Sigmoid colon (tissue), 7 donors: ENCODE measurements around the gene AFF4. TPM values are rescaled to one million over a fixed set of nuclear protein-coding genes. Genes with fewer than 3 reads are reported as not detected.

Experiments
- DNase-seq: peaks from one replicate; pipeline ENCODE4 v3.0.0-alpha.2; 2019
- H3K27ac ChIP-seq, 4 donors: fragments of 200-600 bp; sonication (generic); one replicate each; pipeline ENCODE4 v1.5.1; 2016 to 2019; ENCODE audit warnings: mild to moderate bottlenecking in 1 of 4
- H3K27me3 ChIP-seq, 3 donors: fragments of 200-600 bp; sonication (generic); one replicate each; pipeline ENCODE4 v1.5.1; 2019; ENCODE audit warnings: mild to moderate bottlenecking in 1 of 3
- H3K36me3 ChIP-seq, 4 donors: fragments of 200-600 bp; sonication (generic); one replicate each; pipeline ENCODE4 v1.5.1; 2016 to 2019
- H3K4me1 ChIP-seq, 4 donors: fragments of 200-600 bp; sonication (generic); one replicate each; pipeline ENCODE4 v1.5.1; 2017 to 2019
- H3K4me3 ChIP-seq, 4 donors: fragments of 200-600 bp; sonication (generic); one replicate each; pipeline ENCODE4 v1.5.1; 2017 to 2019; ENCODE audit warnings: mild to moderate bottlenecking in 2 of 4, moderate library complexity in 1 of 4
- H3K9me3 ChIP-seq, 4 donors: fragments of 200-600 bp in 3 of 4; sonication (generic) in 3 of 4; one replicate each; pipeline versions ENCODE4 v1.5.1 to v1.6.1; 2013 to 2019
- EP300 ChIP-seq, 4 donors: sonication (generic); formaldehyde crosslinking; IDR thresholded peaks; one replicate each; pipeline ENCODE4 v1.6.1; 2017; ENCODE audit warnings: antibody characterized with exemption in 4 of 4
- POLR2A ChIP-seq, 2 donors: fragments of 450-650 bp; IDR thresholded peaks; one replicate each; pipeline ENCODE4 v1.6.1; 2016; ENCODE audit warnings: antibody characterized with exemption in 2 of 2, mild to moderate bottlenecking in 2 of 2, moderate library complexity in 2 of 2
- POLR2AphosphoS5 ChIP-seq, 4 donors: sonication (generic); formaldehyde crosslinking; IDR thresholded peaks; one replicate each; pipeline ENCODE4 v1.6.1; 2017; ENCODE audit warnings: antibody characterized with exemption in 4 of 4
- WGBS, 2 donors: extraction: QIAGEN DNeasy Blood & Tissue Kit; methylation state at CpG; one replicate each; pipeline ENCODE4 v1.1.7; 2013; 5-methylcytosine and 5-hydroxymethylcytosine counted together
- intact Hi-C: fragments of 100-400 bp; cut with DNase I; formaldehyde crosslinking; loops from one replicate; pipeline ENCODE4 v1.15.1; 2023
- polyA plus RNA-seq, 3 donors: library from polyadenylated mRNA; stranded (reverse); fragments of 200-250 nt; gene quantifications; one replicate each; pipeline ENCODE4 v1.2.3, GENCODE V29; 2013
- total RNA-seq, 4 donors: library from RNA; depleted of rRNA; stranded (reverse); fragments of >200 nt; gene quantifications; one replicate each; pipeline ENCODE4 v1.1.0, GENCODE V29; 2016
- TF ChIP-seq, protein P1 (sequence below), 4 experiments: fragments of 450-650 bp in 3 of 4; fragments of 200-600 bp in 1 of 4; IDR thresholded peaks; one replicate each; pipeline ENCODE4 v1.5.1; 2016 to 2019; ENCODE audit warnings: antibody characterized with exemption in 4 of 4, mild to moderate bottlenecking in 3 of 4, moderate library complexity in 2 of 4
- donor health status: healthy with polysubstance abuse.
- donor health status: Bipolar disorder and iron deficiency.
- donor health status: healthy.

AFF4 gene
- total and polyA plus RNA-seq, 7 donors: 9.0 to 74.0 (median 52.4) TPM

DNA sequence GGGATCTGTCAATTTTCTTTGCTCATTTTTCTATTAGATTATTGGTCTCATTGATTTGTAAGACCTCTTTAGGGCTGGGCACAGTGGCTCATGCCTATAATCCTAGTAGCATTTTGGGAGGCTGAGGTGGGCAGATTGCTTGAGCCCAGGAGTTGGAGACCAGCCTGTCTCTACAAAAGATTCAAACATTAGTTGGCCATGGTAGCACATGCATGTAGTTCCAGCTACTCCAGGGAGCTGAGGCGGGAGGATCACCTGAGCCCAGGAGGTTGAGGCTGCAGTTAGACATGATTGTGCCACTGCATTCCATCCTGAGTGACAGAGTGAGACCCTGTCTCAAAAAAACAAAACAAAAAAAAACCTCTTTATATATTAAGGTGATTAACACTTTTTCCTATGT is 126.6 kb downstream of the AFF4 start:
- intact Hi-C loops: no loop called here
- Histone ChIP-seq H3K36me3 (no peaks in the 10 kb centered on the region), H3K27me3 (no peaks in the 10 kb centered on the region), H3K9me3 (no peaks in the 10 kb centered on the region), H3K4me1 (peaks cover 0 to 8% (median 2%) of the 10 kb centered on the region in 4 donors), H3K4me3 (no peak overlapping the region), H3K27ac (no peak overlapping the region)
- WGBS, 2 donors: 88% methylated on average over 1 of the region's 1 CpG
- no peak for TF ChIP-seq POLR2A (IDR thresholded peaks at IDR 0.05)
- TF ChIP-seq, protein P1, sequence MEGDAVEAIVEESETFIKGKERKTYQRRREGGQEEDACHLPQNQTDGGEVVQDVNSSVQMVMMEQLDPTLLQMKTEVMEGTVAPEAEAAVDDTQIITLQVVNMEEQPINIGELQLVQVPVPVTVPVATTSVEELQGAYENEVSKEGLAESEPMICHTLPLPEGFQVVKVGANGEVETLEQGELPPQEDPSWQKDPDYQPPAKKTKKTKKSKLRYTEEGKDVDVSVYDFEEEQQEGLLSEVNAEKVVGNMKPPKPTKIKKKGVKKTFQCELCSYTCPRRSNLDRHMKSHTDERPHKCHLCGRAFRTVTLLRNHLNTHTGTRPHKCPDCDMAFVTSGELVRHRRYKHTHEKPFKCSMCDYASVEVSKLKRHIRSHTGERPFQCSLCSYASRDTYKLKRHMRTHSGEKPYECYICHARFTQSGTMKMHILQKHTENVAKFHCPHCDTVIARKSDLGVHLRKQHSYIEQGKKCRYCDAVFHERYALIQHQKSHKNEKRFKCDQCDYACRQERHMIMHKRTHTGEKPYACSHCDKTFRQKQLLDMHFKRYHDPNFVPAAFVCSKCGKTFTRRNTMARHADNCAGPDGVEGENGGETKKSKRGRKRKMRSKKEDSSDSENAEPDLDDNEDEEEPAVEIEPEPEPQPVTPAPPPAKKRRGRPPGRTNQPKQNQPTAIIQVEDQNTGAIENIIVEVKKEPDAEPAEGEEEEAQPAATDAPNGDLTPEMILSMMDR (IDR thresholded peaks at IDR 0.05): no peak
- no peak for TF ChIP-seq POLR2AphosphoS5 (IDR thresholded peaks at IDR 0.05)
- no peak for TF ChIP-seq EP300 (IDR thresholded peaks at IDR 0.05)
- no peak for DNase-seq

DNA sequence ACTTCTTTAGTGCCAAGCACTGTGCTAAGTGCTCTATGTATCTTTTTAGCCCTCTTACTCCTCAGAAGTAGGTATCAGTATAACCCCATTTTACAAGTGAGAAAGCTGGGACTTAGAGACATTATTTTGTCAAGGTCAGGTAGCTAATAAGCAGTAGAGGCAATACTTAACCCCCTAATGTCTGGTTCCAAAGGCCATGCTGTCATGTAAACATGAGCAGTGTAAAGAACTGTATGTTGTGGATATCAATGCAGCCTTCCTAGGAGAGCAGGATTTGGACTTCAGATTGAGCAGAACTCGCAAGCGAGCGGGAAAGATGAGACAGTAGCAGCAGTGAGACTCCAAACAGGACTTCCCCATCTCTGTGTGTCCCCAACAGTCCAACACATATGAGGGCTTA is 129.4 kb downstream of the AFF4 start:
- 97 to 98% methylated on average over 3 of the region's 3 CpGs for WGBS, 2 donors
- Histone ChIP-seq H3K27me3 (no peaks in the 10 kb centered on the region), H3K4me3 (no peak overlapping the region), H3K27ac (no peak overlapping the region), H3K4me1 (peaks cover 0 to 13% (median 7%) of the 10 kb centered on the region in 4 donors), H3K9me3 (no peaks in the 10 kb centered on the region), H3K36me3 (no peaks in the 10 kb centered on the region)
- no peak for TF ChIP-seq POLR2AphosphoS5 (IDR thresholded peaks at IDR 0.05)
- no peak for TF ChIP-seq EP300 (IDR thresholded peaks at IDR 0.05)
- TF ChIP-seq, protein P1 (IDR thresholded peaks at IDR 0.05): no peak
- no peak for TF ChIP-seq POLR2A (IDR thresholded peaks at IDR 0.05)
- intact Hi-C loops: loop anchor here (5.0 kb wide), 1 partner anchor 218 kb away; the partner anchor contains the start of gene HSPA4
- no peak for DNase-seq

DNA sequence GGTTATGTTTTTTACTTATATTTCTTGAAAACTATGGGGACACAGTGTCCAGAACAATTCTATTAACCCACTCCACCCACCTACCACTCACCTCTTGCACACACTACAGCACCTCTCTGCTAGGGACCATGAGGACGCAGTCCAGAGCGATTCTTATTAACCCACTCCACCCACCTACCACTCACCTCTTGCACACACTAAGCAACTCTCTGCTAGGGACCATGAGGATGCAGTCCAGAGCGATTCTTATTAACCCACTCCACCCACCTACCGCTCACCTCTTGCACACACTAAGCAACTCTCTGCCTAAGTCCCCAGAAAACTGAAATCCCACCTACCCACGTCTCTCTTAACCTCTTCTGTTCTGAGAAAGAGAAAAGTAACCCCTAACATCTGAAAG is 130.8 kb downstream of the AFF4 start:
- 93 to 96% methylated on average over 5 of the region's 5 CpGs for WGBS, 2 donors
- intact Hi-C loops: loop anchor here (5.0 kb wide), 1 partner anchor 220 kb away; the partner anchor contains the start of gene HSPA4

DNA sequence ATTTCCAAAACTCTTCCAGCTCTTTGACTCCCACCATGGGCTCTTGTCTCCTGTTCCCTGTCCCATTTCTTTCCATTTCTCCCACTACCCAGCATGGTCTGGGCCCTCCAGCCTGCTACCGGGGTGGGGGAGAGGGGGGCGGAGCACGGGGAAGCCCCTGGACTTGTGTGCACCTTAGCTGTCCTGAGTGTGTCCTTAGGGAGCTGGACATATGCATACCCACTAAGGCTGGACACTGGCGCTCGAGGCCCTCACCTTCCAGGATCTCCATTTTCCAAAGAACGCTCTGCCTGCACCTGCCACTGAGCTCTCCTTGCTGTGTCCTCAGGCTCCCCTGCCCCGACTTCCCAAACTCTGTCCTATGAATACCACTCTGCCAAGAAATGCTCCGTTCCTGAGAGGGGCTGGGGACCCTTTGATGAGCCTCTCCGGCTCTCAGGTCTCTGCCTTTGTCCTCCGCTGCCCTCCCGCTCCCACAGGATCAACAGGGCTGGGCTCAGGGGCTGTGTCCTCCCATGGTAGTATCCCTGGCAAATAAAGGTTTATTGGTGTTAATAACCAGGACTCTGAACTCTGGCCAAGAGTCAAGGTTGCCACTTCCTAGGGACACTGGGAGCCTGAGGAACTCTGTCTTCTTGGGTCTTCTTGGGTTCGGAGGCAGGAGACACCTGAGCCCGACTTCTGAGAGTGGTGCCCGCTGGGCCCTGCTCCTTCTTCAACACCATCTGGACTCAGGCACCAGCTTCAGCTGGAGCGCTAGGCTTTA is 132.2 kb downstream of the AFF4 start:
- intact Hi-C loops: loop anchor here (2.0 to 5.0 kb wide), 2 partner anchors 36 to 221 kb away; partner anchors contain the start of genes GDF9, HSPA4 and UQCRQ
- no peak for DNase-seq
- 53 to 88% methylated on average over 15 of the region's 15 CpGs for WGBS, 2 donors
- H3K4me3 ChIP-seq: peak overlapping the region; percentile 39 to 76 (median 60)
- H3K4me1 ChIP-seq: peaks cover 0 to 13% (median 7%) of the 10 kb centered on the region in 4 donors
- no peaks in the 10 kb centered on the region for H3K36me3 ChIP-seq
- peaks cover 0 to 2% (median 0%) of the 10 kb centered on the region in 3 donors for H3K27me3 ChIP-seq
- H3K27ac ChIP-seq: peak overlapping the region; percentile 66 to 81 (median 74)
- TF ChIP-seq POLR2AphosphoS5 (IDR thresholded peaks at IDR 0.05) (no peak), EP300 (IDR thresholded peaks at IDR 0.05) (no peak), POLR2A (IDR thresholded peaks at IDR 0.05) (no peak)
- TF ChIP-seq, protein P1 (IDR thresholded peaks at IDR 0.05): no peak
- no peaks in the 10 kb centered on the region for H3K9me3 ChIP-seq

More for the DNA sequence above, 130.8 kb downstream of the AFF4 start:
- H3K27ac ChIP-seq: no peak overlapping the region
- H3K36me3 ChIP-seq: no peaks in the 10 kb centered on the region
- peaks cover 0 to 13% (median 7%) of the 10 kb centered on the region in 4 donors for H3K4me1 ChIP-seq
- DNase-seq: no peak
- no peaks in the 10 kb centered on the region for H3K9me3 ChIP-seq
- H3K27me3 ChIP-seq: no peaks in the 10 kb centered on the region
- TF ChIP-seq, protein P1 (IDR thresholded peaks at IDR 0.05): no peak
- no peak for TF ChIP-seq POLR2AphosphoS5 (IDR thresholded peaks at IDR 0.05)
- TF ChIP-seq POLR2A (IDR thresholded peaks at IDR 0.05): no peak
- TF ChIP-seq EP300 (IDR thresholded peaks at IDR 0.05): no peak
- H3K4me3 ChIP-seq: no peak overlapping the region
